ENCODE measurements around the gene ANGPTL8. TPM values are rescaled to one million over a fixed set of nuclear protein-coding genes. Genes with fewer than 3 reads are reported as not detected.

Gene ANGPTL8
- total RNA-seq, 1 experiment from 2014 or later: not detected

DNA sequence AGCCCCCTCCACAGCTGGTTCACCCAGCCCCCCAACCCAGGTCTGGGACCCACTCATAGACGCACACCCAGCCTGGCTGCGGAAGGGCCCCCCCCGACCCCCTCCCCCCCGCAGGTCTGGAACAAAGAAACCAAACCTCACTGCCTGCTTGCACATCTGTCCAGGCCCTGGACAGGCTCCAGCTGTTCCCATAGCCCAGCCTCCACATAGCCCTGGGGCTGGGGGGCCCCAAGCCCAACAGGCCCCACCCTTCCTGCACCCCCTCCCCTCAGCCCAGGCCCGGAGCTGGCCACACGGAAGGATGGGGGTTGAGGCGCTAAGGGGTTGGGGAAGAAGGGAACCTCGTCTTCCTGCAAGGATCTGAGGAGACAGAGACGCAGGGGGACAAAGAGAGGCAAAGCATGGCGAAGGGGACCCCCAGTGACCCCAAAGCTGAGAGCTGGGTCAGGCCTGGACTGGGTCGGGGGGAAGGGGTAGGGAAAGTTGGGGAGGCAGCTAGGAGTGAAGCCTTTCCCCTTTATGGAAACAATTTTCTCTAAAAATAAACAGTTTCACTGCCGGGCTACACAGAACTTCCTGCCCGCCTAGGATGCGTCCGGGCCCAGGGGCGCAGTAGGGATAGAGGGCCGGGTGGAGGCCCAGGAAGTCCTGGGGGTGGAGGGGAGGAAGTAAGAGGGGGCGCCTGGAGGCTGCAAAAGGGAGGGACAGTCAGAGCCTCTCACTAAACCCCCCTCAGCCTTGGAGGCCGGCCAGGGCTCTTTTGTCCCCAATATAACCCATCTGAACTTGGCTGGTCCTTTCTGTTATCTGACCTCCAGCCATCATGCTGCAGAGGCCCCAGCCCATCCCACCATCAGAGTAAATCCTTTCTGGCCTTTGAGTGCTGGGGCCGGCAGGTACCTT, 44.5 kb upstream of the ANGPTL8 start:
- CTCF ChIA-PET: no interaction called here
- BruUV-seq (replicated peaks): no TSS peak
- Histone ChIP-seq H3K4me1 (ENCODE audit: insufficient read depth, low read length, poor library complexity, severe bottlenecking) (peaks cover 32% of the 10 kb centered on the region), H3K9me3 (ENCODE audit: low read depth, low read length, poor library complexity, severe bottlenecking) (no peaks in the 10 kb centered on the region), H3K27me3 (replicated peaks; ENCODE audit: insufficient read depth, low read depth, low read length, poor library complexity) (no peaks in the 10 kb centered on the region), H3K27ac (ENCODE audit: low read depth, low read length, poor library complexity, severe bottlenecking) (peak overlapping the region; percentile 66), H3K4me3 (ENCODE audit: low read depth, low read length, poor library complexity, severe bottlenecking) (peak overlapping the region; percentile 24), H3K36me3 (ENCODE audit: insufficient read depth, low read length, poor library complexity, severe bottlenecking) (peaks cover 29% of the 10 kb centered on the region)
- TF ChIP-seq, protein P1, sequence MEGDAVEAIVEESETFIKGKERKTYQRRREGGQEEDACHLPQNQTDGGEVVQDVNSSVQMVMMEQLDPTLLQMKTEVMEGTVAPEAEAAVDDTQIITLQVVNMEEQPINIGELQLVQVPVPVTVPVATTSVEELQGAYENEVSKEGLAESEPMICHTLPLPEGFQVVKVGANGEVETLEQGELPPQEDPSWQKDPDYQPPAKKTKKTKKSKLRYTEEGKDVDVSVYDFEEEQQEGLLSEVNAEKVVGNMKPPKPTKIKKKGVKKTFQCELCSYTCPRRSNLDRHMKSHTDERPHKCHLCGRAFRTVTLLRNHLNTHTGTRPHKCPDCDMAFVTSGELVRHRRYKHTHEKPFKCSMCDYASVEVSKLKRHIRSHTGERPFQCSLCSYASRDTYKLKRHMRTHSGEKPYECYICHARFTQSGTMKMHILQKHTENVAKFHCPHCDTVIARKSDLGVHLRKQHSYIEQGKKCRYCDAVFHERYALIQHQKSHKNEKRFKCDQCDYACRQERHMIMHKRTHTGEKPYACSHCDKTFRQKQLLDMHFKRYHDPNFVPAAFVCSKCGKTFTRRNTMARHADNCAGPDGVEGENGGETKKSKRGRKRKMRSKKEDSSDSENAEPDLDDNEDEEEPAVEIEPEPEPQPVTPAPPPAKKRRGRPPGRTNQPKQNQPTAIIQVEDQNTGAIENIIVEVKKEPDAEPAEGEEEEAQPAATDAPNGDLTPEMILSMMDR (conservative IDR thresholded peaks at IDR 0.05; ENCODE audit: low read depth, low read length): no peak
- TF ChIP-seq EZH2 (IDR thresholded peaks at IDR 0.05; ENCODE audit: borderline replicate concordance, low read depth, low read length, poor library complexity, severe bottlenecking): no peak
- POLR2A ChIA-PET (ENCODE audit: low non-redundant PET): no interaction called here
- intact Hi-C loops (cut with micrococcal nuclease; ENCODE audit: unreplicated experiment): no loop called here
- no peak for DNase-seq (ENCODE audit: low spot score)

GRCh38 chr19:11195681-11196080, 43.7 kb upstream of the ANGPTL8 start:
- intact Hi-C loops (cut with micrococcal nuclease; ENCODE audit: unreplicated experiment): no loop called here
- CTCF ChIA-PET: no interaction called here

DNA sequence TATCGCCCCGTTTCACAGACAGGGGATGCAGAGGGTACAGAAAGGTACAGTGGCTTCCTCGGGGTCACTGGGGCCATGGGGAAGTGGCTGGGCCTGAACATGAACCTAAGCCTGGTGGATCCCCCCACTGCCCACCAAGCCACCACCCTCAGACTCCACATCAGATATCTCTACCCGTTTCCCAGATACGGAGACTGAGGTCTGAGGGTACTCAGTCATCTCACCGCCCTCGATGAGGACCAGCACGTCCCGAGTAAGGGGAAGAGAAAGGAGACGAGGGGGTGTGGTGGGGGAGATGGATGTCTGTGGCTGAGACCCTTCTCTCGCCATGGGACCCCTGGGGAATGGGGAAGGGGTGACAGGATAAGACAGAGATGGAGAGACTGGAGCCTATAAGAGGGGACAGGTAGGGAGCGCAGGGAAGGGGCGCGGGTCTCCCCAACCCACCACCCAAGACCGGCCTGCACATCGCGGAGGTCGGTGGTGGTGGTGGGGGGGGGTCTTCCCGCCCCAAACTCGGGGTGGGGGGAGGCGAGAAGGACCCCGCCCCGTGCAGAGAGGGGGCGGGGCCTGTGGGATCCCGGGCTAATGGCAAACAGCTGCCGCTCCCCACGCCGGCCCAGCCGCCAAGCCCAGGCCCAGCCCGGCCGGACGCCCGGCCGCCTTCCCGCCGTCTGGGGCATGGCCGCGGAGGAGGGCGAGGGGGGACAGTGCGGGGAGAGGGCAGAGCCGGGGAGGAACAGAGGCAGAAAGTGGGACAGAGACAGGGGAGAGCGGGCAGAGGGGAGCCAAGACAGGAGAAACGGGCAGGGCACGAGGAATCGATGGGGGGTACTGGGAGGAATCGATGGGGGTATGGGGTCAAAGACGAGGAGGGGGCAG, 42.8 kb upstream of the ANGPTL8 start:
- Histone ChIP-seq H3K27me3 (replicated peaks; ENCODE audit: insufficient read depth, low read depth, low read length, poor library complexity) (no peaks in the 10 kb centered on the region), H3K4me3 (ENCODE audit: low read depth, low read length, poor library complexity, severe bottlenecking) (peak overlapping the region; percentile 68), H3K9me3 (ENCODE audit: low read depth, low read length, poor library complexity, severe bottlenecking) (no peaks in the 10 kb centered on the region), H3K27ac (ENCODE audit: low read depth, low read length, poor library complexity, severe bottlenecking) (peak overlapping the region; percentile 73), H3K36me3 (ENCODE audit: insufficient read depth, low read length, poor library complexity, severe bottlenecking) (peaks cover 24% of the 10 kb centered on the region), H3K4me1 (ENCODE audit: insufficient read depth, low read length, poor library complexity, severe bottlenecking) (peaks cover 32% of the 10 kb centered on the region)
- TSS peak; percentile 27 for BruUV-seq (replicated peaks)
- peak; percentile 39 for DNase-seq (ENCODE audit: low spot score)
- TF ChIP-seq EZH2 (IDR thresholded peaks at IDR 0.05; ENCODE audit: borderline replicate concordance, low read depth, low read length, poor library complexity, severe bottlenecking): no peak
- TF ChIP-seq, protein P1 (conservative IDR thresholded peaks at IDR 0.05; ENCODE audit: low read depth, low read length): no peak
- intact Hi-C loops (cut with micrococcal nuclease; ENCODE audit: unreplicated experiment): no loop called here
- POLR2A ChIA-PET (ENCODE audit: low non-redundant PET): no interaction called here
- CTCF ChIA-PET: no interaction called here

More at GRCh38 chr19:11195681-11196080, 43.7 kb upstream of the ANGPTL8 start:
- Histone ChIP-seq H3K27me3 (replicated peaks; ENCODE audit: insufficient read depth, low read depth, low read length, poor library complexity) (no peaks in the 10 kb centered on the region), H3K36me3 (ENCODE audit: insufficient read depth, low read length, poor library complexity, severe bottlenecking) (peaks cover 29% of the 10 kb centered on the region), H3K4me1 (ENCODE audit: insufficient read depth, low read length, poor library complexity, severe bottlenecking) (peaks cover 32% of the 10 kb centered on the region), H3K9me3 (ENCODE audit: low read depth, low read length, poor library complexity, severe bottlenecking) (no peaks in the 10 kb centered on the region), H3K27ac (ENCODE audit: low read depth, low read length, poor library complexity, severe bottlenecking) (peak overlapping the region; percentile 66), H3K4me3 (ENCODE audit: low read depth, low read length, poor library complexity, severe bottlenecking) (peak overlapping the region; percentile 24)
- BruUV-seq (replicated peaks): no TSS peak
- TF ChIP-seq, protein P1 (conservative IDR thresholded peaks at IDR 0.05; ENCODE audit: low read depth, low read length): no peak
- TF ChIP-seq EZH2 (IDR thresholded peaks at IDR 0.05; ENCODE audit: borderline replicate concordance, low read depth, low read length, poor library complexity, severe bottlenecking): no peak
- DNase-seq (ENCODE audit: low spot score): no peak
- POLR2A ChIA-PET (ENCODE audit: low non-redundant PET): no interaction called here

Measured in A673 (cell line).